HG03442 (cell line): ENCODE data around the gene TAPBP.
A peak's percentile ranks its signal among the peaks of the same experiment; 100 is the strongest.

ENCODE experiments used
- ATAC-seq: cut with Tn5 transposase; IDR thresholded peaks from one replicate; pipeline ENCODE4 v1.9.1; 2021; ENCODE audit warnings: mild to moderate bottlenecking, moderate library complexity; ENCODE audit not compliant: unreplicated experiment

Gene TAPBP

DNA sequence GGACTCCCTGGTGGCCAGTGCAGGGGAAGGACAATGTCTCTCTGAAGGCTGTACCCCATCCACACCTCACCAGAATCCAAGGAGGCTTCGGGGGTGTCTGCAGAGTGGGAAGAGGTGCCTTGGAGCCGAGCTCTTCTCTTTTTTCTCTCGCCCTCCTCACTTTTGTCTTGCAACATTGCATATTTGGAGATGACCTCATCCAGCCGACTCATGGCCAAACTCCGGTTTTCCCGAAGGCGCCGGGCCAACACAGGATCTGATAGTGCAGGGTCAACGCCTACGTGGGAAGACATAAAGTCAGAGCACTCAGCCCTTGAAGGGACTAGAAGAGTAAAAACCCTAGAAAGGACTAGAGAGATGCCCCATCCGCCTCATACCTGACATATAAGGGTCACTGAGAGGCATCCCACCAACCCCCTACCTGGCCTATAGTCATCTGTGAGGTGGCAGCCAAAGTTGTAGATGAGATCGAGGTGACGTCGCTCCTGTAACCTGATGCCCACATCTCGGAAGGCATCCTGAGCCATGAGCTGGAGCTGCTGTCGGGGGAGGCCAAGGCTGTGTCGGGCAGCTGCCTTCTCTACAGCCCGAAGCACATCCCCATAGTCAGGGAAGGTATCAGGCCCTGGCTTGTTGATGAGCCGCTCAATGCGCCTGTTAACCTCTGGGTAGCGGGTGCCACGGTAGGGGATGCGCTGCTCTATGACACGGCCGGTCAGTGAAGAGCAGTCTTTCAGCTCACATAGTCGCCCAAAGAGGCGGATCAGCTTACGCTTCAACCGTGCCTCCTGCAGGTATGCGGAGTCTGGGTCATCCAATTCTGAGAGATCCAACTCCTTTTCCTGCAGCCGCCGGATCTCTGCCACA is 6.7 kb upstream of the TAPBP start:
- ATAC-seq, result no peak

DNA sequence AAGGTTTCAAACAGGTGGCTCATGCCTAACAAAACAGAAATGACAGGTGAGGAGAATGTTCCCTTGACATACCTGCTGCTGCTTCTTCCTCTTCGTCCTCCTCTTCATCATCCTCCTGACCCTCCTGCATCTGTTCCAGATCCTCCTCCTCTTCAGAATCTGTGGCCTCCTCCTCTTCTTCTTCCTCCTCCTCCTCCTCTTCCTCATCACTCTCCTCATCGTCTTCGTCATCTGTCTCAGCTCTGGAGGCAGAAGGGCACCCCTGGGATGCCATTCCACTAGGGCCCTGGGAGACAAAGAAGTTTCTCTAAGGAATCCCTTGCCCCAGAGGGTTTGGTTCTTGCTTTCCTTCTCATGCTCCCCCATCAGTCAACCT is 6.0 kb upstream of the TAPBP start:
- ATAC-seq, result no peak

DNA sequence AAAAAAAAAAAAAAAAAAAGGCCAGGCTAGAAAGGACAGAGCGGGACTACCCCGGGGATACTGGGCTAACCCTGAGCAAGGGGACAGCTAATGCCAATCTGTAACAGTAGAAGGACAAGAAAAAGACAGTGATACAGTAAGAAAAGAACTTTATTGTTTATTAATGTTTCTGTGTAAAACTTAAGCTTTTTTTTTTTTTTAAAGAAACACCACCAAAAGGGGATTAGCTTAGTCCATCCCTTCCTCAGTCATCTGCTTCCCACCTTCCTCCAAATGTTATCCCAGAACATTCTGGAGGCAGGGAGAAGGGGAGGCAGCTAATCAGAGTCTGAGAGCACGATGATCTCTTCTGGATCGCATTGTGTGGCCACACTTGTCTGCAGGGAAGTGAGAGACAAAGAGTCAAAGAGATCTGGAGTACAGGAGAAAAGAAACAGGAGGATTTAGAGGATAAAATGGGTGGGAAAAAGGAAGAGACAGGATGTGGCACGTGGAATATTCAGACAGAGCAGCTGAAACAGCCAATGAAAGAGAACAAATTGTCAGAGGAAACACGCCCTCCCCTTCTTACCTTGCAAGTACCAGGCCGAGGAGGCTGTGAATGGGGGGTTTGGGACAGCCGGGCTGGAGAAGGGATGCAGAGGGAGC is 4.7 kb upstream of the TAPBP start:
- no peak for ATAC-seq

DNA sequence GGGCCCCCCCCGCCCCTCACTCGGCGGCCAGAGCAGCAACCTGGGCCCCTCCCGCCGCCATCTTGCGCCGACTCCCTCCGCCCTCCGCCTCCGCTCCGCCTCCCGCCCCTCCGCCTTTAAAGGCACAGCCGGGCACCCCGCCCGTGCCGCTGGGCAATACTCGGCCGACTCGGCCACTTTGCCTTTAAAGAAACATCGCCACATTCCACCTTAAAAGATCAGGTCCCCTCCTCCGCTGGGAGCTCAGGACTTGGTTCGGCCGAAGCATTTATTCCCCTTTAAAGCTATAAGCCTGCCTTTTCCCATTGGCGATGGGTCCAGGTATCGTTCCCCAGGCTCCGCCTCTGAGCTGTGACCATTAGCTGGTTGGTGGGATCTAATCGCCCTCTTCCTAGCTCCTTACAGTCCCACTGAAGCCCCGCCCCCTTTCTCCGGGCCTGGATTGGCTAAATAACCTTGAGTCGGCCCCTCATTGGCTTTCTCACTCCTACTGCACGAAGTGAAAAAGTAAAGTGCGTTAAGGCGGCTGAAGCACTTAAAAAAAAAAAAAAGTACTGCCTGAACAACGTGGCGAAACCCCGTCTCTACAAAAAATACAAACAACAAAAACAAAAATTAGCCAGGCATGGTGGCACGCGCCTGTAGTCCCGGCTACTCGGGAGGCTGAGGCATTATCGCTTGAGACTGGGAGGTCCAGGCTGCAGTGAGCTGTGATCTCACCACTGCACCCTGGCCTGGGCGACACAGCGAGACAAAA is 4.0 kb upstream of the TAPBP start, which contains the start of gene ZBTB22:
ZBTB22 (minus strand) TSS at position 76 of the 757 bp plus-strand sequence. CDS start 828 bp downstream, outside the sequence.
- ATAC-seq, result peak; percentile 35

DNA sequence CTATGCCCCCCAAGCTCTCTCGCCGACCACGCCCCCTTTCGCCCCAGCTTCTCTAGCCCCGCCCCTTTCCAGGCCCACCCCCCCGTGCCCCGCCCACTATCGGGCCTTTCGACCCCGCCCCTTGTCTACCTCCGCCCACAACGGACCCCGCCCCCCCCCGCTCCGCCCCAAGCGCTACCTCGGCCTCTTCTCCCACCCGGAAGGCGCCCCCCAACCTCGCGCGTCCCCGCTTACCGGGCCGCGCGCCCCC is 3.5 kb upstream of the TAPBP start:
- ATAC-seq, result no peak

DNA sequence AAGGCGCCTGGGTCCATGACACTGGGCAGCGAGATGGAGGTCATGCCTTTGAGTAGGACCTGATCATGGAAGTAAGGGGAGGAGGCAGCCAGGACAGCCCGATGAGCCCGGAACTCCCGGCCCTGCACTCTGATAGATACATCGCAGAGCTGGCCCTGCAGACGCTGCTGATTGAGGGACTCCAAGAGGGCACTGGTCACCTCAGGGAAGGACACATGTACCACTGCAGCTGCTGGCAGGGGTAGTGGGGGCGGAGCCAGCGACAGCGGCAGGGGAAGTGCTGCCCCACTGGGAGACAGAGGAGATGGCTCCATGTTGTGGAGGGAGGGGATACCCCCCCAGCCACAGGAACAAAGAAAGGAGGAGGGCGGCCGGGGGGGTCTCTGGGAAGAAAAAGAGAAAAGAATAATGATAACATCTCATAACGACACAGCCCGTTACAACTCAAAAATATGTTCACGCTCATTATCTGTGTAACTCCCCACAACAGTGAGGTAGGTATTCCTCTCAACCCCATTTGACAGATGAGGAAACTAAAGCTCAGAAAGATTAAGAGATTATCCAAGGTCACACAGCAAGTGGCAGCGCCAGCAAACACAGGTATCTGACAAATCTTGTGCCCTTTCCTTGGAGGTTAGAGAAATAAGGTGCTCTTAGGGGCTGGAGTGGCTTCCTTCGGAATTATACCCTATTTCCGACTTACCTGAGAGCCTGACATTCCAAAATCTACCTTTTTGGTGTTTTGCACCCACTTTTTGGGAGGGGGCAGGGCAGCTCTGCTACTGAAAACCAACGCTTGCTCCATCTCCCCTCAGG is 2.9 kb upstream of the TAPBP start:
- ATAC-seq, result no peak

DNA sequence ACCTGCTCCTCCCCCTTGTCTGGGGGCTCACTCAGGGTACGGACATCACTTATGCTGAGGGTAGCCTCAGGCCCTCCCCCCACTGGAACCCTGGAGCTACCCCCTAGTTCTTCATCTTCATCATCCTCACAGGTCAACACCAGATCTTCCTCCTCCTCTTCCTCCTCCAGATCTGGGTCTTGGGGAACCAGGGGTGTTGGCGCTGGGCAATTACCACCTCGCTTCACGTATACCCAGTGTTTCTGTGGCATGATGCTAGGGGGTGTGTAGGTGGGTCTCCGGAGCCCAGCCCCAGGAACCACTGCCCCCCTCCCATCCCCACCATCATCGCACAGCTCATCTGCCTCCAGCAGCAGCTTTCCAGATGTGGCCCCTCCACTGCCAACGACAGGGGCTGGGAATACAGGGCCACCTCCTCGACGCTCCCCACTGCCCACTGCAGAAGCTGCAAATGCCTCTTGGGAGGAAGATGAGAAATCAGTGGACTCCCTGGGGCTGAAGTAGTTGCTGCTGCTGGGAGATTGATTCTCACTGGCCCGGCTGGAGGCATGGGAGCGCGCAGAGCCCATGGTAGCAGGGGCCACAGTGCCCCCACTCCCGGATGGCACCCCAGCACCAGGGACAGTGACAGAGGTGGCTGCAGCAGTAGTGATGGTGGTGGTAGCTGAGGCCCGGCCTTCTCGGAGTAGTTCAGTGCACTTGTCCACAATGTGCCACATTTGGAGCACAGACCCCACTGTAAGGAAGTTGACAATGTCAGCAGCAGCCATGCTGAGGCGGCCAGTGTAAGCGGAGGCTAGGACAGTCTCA is 2.1 kb upstream of the TAPBP start:
- ATAC-seq, result no peak

DNA sequence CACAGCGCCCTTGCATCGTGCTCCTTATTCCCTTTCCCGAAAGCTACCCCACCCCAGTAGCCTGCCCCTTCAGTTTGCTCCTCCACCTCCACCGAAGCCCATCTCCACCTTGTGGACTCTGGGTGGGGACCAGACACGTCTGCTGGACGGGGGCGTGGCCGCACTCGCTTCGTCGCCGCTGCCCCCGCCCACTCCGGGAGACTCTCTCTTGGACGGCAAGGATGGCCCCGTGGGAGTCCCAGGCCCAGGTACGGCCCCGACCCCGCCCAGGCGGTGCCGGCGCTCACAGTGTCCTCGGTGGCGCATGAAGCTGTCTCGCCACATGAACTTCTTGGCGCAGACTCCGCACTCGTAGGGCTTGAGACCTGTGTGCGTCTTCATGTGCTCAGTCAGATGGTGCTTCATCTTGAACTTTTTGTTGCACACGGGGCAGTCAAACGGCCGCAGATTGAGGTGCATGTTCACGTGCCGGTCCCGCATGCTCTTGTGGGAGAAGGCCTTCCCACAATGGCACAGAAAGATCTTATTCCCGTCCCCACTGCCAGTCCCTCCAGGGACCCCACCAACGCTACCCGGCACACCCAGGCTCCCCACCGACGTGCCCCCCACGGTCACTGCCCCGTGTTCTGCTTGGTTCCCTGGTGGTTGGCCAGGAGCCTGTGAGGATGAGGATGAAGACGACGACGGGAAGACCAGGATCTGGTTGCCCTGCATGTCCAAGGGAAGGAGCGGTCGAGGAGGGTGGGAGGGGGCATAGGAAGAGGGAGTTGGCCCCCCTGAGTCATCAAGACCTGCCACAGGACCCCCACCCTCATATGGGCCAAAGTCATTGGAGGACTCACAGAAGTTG is 1.3 kb upstream of the TAPBP start:
- ATAC-seq, result no peak

DNA sequence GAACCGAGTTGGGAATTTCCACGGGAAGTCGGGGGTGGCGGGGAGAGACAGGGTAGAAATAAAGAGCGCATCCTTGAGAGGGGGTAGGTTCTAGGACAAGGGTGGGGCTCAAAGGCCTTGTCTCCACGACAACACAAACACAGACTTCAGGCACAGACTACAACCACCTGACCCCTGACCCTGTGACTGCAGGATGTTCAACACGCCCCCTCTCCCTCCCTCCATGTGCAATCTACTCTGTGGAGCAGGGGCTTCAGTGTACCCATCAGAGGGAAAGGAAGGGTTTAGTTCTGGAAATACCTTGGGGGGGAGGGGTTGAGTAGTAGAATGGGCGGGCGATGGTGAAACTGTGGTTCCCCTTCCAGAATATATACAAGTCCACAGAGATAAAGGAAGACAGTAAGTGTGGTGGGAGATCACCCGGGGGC is 651 bp upstream of the TAPBP start:
- ATAC-seq, result no peak

DNA sequence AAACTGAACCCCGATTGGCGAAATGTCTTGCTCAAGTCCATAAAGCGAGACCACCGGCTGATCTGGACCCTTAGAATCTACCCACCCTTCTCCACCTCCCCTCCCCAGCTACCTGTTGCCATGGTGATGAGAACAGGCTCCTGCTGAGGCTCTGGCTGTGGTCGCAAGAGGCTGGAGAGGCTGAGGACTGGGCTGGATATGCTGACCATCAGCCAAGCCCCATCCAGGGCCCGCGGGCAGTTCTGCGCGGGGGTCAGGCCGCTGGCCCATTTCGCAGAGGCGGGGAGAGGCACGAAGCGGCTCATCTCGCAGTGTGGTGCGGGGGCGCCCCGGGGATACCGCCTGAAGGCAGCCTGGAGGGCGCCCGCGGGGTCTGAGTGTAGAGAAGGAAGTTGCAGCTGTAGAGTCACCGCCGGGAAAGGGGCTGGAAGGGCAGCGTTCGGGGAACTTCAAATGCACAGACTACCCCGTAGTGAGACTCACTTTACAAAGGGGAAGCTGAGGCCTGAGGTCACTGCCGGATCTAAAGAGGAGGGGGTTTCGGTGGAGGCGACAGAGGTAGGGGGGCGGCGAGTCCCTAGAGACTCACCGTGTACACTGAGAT is 671 bp downstream of the TAPBP start:
- ATAC-seq, result peak; percentile 3

DNA sequence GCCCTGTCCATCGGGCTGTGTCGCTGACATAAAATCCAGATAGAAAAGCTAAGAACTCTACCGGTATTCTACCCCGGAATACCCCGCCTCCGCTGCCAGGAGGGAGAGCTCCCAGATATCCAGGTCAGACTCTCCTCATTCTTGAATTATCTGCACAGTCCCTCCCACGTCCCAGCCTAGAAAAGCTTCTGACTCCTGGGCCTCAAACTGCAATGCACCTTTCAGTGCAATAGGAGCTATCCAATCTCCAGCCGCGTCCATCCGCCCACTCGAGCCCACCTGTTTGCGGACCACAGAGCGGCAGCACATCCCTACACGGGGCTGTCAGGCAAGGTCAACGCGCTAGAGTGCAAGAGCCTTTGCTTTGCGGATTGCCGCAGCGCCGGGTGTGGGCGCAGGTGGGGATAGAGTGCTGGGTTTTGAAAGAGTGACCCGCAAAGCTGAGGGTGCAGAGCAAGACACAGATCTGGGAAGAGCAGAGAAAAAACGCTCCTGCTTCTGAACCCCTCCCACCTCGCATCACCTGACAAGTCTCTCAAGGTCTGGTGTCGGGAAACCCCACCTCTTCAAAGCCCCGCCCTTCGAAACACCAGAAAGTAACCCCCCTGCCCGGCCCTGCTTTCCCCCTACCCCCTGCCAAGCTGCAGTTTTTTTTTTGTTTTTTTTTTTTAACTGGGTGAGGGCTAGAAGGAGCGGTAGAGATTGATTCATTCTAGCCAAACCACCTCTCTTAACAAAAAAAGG is 1.3 kb downstream of the TAPBP start:
- ATAC-seq, result no peak

DNA sequence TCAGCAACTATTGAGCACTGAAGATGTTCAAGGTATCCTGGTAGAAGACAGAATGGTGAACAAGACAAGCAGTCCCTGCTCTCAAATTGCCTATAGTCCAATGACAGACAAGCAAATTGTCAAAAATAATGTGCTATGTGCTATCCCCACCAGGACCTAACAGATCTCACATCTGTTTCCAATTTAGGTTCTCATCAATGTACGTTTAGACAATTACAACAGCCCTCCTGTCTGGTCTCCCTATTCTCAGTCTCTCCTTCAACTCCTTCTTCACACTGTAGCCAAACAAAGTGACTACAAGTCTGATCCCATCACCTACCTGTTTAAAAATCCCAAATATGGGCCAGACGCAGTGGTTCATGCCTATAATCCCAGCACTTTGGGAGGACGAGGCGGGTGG is 7.5 kb downstream of the TAPBP start:
- no peak for ATAC-seq

DNA sequence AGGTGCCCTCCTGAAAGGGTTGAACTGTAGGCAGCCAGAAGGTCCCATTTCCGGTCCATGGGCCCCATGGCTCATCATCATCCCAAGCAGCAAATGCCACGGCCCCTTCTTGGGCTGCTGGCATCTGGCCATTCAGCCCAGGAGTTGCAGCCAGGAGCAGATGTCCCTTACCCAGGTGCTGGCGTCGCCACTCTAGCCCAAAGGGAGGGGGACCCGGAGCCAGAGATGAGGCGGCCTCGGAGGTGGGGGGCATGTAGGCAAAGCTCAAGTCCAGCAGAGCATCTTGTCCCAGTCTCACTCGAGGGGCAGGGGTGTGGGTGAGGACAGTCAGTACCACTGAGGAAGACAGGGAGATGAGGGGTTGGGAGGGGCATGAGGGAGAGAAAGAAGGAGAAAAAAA is 8.8 kb downstream of the TAPBP start:
- no peak for ATAC-seq

DNA sequence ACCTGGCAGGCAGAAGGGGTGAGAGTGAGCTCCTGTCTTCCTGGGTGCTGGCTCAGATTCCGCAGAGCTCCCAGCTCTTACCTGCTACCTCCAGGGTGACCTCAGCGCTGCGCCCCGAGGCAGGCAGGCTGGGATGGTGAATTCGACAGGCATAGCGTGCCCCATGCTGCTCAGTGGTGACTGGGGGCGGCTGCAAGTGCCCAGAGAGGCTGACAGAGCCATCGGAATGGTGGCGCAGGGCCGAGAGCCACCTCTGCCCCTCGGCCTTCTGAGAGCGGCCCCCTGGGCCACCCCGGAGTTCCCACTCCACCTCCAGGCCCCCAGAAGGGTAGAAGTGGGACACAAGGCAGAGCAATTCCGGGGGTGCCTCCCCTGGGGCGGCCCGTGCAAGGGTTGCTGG is 9.7 kb downstream of the TAPBP start:
- ATAC-seq, result no peak

DNA sequence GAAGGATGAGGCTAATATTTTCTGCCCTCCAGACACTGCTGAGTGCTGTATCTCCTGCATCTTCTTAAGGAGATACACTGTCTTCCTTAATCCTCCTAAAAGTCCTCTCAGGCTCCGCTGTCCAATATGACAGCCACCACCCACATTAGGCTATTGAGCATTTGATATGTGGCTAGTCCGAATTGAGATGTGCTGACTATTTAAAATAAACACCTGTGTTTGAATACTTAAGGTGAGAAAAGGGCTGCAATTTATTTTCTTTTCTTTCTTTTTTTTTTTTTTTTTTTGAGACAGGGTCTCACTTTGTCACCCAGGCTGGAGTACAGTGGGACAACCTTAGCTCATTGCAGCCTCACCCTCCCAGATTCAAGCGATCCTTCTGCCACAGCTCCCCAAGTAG is 12.0 kb downstream of the TAPBP start:
- no peak for ATAC-seq

DNA sequence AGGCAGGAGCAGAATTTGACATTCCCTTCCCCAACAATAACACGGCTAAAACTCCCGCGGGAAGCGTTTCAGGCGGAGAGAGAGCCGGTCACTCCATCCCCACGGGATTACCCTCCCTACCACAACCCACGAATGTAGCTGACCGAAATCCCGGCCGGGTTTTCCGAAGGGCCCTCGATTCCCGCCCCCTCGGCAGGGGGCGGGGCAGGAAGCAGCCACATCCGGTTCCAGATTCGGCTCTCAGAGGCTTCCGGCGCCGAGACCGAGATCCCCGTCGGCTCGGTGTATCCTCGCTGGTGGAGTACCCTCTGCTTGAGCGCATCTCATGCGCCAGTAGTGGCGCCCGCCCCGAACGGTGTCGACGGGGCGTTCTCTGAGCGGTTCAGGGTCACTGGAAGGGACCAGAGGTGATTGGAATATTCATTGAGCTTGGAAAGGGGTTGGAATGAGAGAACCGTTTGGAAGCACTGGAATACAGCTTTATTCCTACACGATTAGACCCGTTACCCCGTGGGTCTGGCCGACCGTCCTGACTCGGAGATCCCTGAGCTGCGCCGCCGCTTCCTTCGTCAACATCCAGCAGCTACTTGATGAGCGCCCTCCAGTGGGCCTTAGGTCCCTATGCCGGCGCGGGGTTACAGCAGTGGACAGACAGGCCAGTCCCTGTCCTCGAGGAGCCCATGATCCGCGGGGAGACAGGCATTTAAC is 14.5 kb downstream of the TAPBP start:
- ATAC-seq, result peak; percentile 66

DNA sequence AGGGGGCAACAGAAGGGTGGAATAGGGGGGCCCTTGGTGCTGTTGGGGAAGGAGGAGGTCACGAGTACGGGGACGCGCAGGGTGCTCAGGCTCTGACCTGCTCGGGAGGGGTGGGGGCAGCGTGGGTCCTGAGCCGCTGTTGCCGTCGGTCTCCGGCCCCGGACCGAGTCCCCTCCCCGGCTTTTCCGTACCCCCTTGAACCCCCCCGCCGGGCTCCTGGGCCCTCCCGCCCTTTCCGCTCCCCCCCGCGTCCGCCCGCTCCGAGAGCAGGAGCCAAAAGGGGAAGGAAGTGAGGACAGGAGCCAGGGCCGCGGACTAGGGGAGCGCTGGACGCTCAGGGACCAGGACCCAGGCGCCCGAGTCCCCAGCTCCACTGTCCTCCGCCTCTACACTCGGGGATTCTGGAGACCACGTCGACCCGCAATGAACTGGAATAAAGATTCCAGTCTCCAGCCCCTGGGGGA is 15.1 kb downstream of the TAPBP start, which contains the start of gene RGL2:
RGL2 (minus strand) TSS at position 170 of the 464 bp plus-strand sequence. CDS start 332 bp downstream, outside the sequence.
- peak; percentile 24 for ATAC-seq
